Heart right ventricle (tissue), 16 donors: ENCODE results near the gene GABRR1. TPM values are rescaled to one million over a fixed set of nuclear protein-coding genes. Genes with fewer than 3 reads are reported as not detected.
"Not testable (repeated sequence)": the region's sequence is repeated elsewhere in the genome, so short reads cannot be mapped to it uniquely, and the experiment has no call there.

Experiments
- ATAC-seq, 8 donors: fragments of 200-7000 bp; cut with Tn5 transposase; one replicate each; pipeline ENCODE4 v1.9.1; 2020; ENCODE audit warnings: mild to moderate bottlenecking in 8 of 8, moderate library complexity in 8 of 8, moderate number of reproducible peaks in 1 of 8
- DNase-seq, 2 donors: peaks; one replicate each; pipeline ENCODE4 v3.0.0-alpha.2; 2020
- H3K27ac ChIP-seq, 10 donors: fragments of 200-600 bp; sonication (generic) in 2 of 10; one replicate each; pipeline versions ENCODE4 v1.5.0 to v1.8.0; 2020 to 2022; ENCODE audit warnings: mild to moderate bottlenecking in 3 of 10
- H3K27me3 ChIP-seq, 7 donors: fragments of 200-600 bp; one replicate each; pipeline ENCODE4 v1.8.0; 2021 to 2022; ENCODE audit warnings: mild to moderate bottlenecking in 2 of 7
- H3K36me3 ChIP-seq, 9 donors: fragments of 200-600 bp; sonication (generic) in 1 of 9; one replicate each; pipeline versions ENCODE4 v1.5.0 to v1.8.0; 2020 to 2022; ENCODE audit warnings: mild to moderate bottlenecking in 2 of 9
- H3K4me1 ChIP-seq, 9 donors: fragments of 200-600 bp; sonication (generic) in 1 of 9; one replicate each; pipeline versions ENCODE4 v1.5.0 to v1.8.0; 2020 to 2022; ENCODE audit warnings: mild to moderate bottlenecking in 4 of 9
- H3K4me3 ChIP-seq, 10 donors: fragments of 200-600 bp; sonication (generic) in 2 of 10; one replicate each; pipeline versions ENCODE4 v1.5.0 to v1.8.0; 2020 to 2022; ENCODE audit warnings: mild to moderate bottlenecking in 7 of 10, moderate library complexity in 2 of 10
- H3K9me3 ChIP-seq, 11 donors: fragments of 200-600 bp in 10 of 11; sonication (generic) in 2 of 11; one replicate each; pipeline versions ENCODE4 v1.5.0 to v1.8.0; 2013 to 2022; ENCODE audit warnings: mild to moderate bottlenecking in 2 of 11, control low read depth in 1 of 11, moderate library complexity in 1 of 11
- WGBS, 2 donors: extraction: QIAGEN DNeasy Blood & Tissue Kit; methylation state at CpG; one replicate each; pipeline ENCODE4 v1.1.7; 2013; ENCODE audit warnings: inconsistent platforms in 1 of 2; 5-methylcytosine and 5-hydroxymethylcytosine counted together
- intact Hi-C, 10 donors: fragments of 100-400 bp; cut with DNase I; formaldehyde crosslinking; loops; one replicate each; pipeline versions ENCODE4 v1.11.1 to v1.14.2; 2022
- polyA plus RNA-seq, 2 donors: library from polyadenylated mRNA; stranded (reverse); fragments of 200-250 nt; gene quantifications; one replicate each; pipeline ENCODE4 v1.2.3, GENCODE V29; 2013
- total RNA-seq, 10 donors: library from RNA; stranded (reverse); fragmentation: NEBNext Ultra II Directional in 3 of 10; extraction: Animal tissue kit (Norgen Biotek cat#: 25700) in 3 of 10; gene quantifications; one replicate each; pipeline versions ENCODE4 v1.2.1 to v1.2.4, GENCODE V29; 2021 to 2023
- TF ChIP-seq, protein P1 (sequence below), 9 donors: fragments of 200-600 bp; sonication (generic) in 2 of 9; IDR thresholded peaks; one replicate each; pipeline versions ENCODE4 v1.5.0 to v1.8.0; 2021 to 2022; ENCODE audit warnings: antibody characterized with exemption in 9 of 9, mild to moderate bottlenecking in 5 of 9, moderate library complexity in 1 of 9
- donor health status: Arrhythmogenic right ventricular cardiomyopathy.
- donor health status: ischemic (EF 13 %, LVEDD 7.1; RV severe dilation, severe dysfunction).
- donor health status: healthy with polysubstance abuse.
- donor health status: DM: no; HTN: yes; CAD: no.
- donor health status: DM: no; HTN: no; CAD: no.
- donor health status: ischemic (EF 25% LVEDD 6.9; RV normal size, moderate dysfunction).
- donor health status: ischemic (EF 25% LVEDD 5.7; RV mildly dilated, moderate dysfunction).
- donor health status: healthy.
- donor health status: DM: yes; HTN: yes; CAD: no.
- donor health status: Ischemic cardiomyopathy.
- donor health status: ischemic (EF 35%, LVEDD 5.7; RV mildly dilated, moderate dysfunction).
- donor health status: nonischemic (EF 11% LVEDD 7.7; RV severe dilation, severe dysfunction).
- donor health status: DM: yes; HTN: yes; CAD: no.
- donor health status: PGD.
- donor health status: ischemic (EF 29% LVEDD 5.4; RV normal size, mild dysfunction).
- donor health status: nonischemic (EF 23%, LVEDD 6.1; RV moderate dilation, normal function).

The GABRR1 gene
- total and polyA plus RNA-seq, 12 donors, result 0.01 TPM; not detected in 11

DNA sequence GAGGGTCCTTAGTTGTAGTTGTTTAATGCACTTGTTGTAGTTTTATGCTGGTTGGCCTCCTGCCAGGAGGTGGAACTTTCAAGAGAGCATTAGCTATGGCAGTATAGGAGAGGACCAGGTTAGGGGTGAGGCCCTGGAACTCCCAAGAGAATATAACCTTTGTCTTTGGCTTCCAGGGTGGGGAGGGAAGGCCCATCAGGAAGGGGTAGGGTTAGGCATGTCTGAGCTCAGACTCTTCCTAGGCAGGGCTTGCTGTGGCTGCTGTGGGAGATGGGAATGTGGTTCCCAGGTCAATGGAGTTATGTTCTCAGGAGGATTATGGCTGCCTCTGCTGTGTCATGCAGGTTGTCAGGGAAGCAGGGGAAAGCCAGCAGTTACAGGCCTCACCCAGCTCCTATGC, 20.0 kb upstream of the GABRR1 start:
- Histone ChIP-seq H3K9me3 (peaks cover 0 to 23% (median 6%) of the 10 kb centered on the region in 11 donors), H3K36me3 (no peaks in the 10 kb centered on the region), H3K4me3 (no peak overlapping the region), H3K4me1 (peaks cover 0 to 8% (median 0%) of the 10 kb centered on the region in 9 donors), H3K27me3 (peaks cover 0 to 8% (median 0%) of the 10 kb centered on the region in 7 donors), H3K27ac (no peak overlapping the region)
- ATAC-seq, result no peak
- no peak for DNase-seq
- intact Hi-C loops, result no loop called here
- TF ChIP-seq, protein P1, sequence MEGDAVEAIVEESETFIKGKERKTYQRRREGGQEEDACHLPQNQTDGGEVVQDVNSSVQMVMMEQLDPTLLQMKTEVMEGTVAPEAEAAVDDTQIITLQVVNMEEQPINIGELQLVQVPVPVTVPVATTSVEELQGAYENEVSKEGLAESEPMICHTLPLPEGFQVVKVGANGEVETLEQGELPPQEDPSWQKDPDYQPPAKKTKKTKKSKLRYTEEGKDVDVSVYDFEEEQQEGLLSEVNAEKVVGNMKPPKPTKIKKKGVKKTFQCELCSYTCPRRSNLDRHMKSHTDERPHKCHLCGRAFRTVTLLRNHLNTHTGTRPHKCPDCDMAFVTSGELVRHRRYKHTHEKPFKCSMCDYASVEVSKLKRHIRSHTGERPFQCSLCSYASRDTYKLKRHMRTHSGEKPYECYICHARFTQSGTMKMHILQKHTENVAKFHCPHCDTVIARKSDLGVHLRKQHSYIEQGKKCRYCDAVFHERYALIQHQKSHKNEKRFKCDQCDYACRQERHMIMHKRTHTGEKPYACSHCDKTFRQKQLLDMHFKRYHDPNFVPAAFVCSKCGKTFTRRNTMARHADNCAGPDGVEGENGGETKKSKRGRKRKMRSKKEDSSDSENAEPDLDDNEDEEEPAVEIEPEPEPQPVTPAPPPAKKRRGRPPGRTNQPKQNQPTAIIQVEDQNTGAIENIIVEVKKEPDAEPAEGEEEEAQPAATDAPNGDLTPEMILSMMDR (IDR thresholded peaks at IDR 0.05), result no peak

DNA sequence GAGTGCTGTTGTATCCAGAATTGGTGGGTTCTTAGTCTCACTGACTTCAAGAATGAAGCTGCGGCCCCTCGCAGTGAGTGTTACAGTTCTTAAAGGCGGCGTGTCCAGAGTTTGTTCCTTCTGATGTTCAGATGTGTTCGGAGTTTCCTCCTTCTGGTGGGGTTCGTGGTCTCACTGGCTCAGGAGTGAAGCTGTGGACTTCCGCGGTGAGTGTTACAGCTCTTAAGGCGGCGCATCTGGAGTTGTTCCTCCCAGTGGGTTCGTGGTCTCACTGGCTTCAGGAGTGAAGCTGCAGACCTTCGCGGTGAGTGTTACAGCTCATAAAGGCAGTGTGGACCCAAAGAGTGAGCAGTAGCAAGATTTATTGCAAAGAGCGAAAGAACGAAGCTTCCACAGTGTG, 16.4 kb upstream of the GABRR1 start:
- H3K27ac ChIP-seq, H3K4me3 ChIP-seq, DNase-seq, H3K27me3 ChIP-seq, intact Hi-C loops, ATAC-seq, H3K4me1 ChIP-seq, H3K36me3 ChIP-seq: not testable (repeated sequence)
- WGBS, 2 donors, result 86 to 87% methylated on average over 14 to 15 of the region's 15 CpGs
- H3K9me3 ChIP-seq, result peaks cover 0 to 30% (median 6%) of the 10 kb centered on the region in 11 donors

DNA sequence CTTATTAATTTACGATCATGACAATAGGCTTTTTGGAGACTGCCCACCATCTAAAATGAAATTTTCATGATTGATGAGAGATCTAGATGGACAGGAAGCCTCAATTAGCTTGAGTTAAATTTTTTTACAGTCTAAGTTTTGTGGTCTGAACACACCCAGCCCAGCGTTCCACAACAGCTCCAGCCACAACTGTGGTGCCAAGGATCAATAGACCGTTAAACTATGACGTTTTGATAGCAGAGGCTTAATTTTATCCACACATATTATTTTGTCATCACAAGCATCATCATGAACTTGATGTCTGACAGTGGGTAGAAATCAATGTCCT, 5.5 kb upstream of the GABRR1 start:
- no peak for DNase-seq
- TF ChIP-seq, protein P1 (IDR thresholded peaks at IDR 0.05), result no peak
- no peak for ATAC-seq
- no peaks in the 10 kb centered on the region for H3K27me3 ChIP-seq
- peaks cover 0 to 18% (median 0%) of the 10 kb centered on the region in 11 donors for H3K9me3 ChIP-seq
- no peak overlapping the region for H3K4me3 ChIP-seq
- no peak overlapping the region for H3K27ac ChIP-seq
- peaks cover 0 to 9% (median 0%) of the 10 kb centered on the region in 9 donors for H3K4me1 ChIP-seq
- WGBS, 2 donors, result 84 to 86% methylated on average over 4 of the region's 4 CpGs
- H3K36me3 ChIP-seq, result no peaks in the 10 kb centered on the region
- intact Hi-C loops, result no loop called here

DNA sequence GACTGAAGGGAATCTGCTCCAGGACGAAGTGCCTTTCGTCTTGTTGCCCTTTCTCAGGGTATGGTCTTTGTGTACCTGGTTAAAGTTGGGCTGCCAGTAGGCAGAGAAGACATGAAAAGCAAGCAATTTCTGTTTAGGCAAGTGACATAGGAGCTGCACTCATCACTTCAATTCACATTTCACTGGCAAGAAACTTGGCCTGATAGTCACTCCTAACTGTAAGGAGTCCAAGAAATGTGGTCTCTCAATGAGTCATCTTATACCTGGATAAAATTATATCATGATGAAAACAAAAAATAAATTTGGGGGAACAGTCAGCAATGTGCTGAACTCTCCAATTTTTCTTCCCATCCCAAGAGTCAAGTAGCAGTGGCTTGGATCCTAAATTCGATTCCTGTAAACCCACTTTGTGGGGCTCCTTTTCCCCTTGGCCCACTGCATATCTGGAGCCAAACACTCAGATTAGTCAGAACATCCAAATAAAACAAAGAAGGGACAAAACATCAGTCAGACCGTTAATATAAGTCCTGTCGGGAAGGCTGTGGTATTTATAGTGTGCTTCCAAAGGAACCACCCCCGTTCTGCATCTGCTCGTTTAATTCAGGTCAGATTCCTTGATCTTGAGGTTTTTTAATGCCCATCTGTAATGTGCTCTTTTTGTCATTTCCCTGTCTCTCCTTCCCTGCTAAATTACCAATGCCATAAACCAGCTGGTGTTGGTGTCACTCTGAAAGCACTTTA, 5.0 kb upstream of the GABRR1 start:
- Histone ChIP-seq H3K4me3 (no peak overlapping the region), H3K36me3 (no peaks in the 10 kb centered on the region), H3K27me3 (no peaks in the 10 kb centered on the region), H3K27ac (no peak overlapping the region), H3K4me1 (peaks cover 0 to 13% (median 3%) of the 10 kb centered on the region in 9 donors), H3K9me3 (peaks cover 0 to 18% (median 0%) of the 10 kb centered on the region in 11 donors)
- DNase-seq, result no peak
- 44 to 54% methylated on average over 7 of the region's 7 CpGs for WGBS, 2 donors
- TF ChIP-seq, protein P1 (IDR thresholded peaks at IDR 0.05), result no peak
- intact Hi-C loops, result no loop called here
- no peak for ATAC-seq

DNA sequence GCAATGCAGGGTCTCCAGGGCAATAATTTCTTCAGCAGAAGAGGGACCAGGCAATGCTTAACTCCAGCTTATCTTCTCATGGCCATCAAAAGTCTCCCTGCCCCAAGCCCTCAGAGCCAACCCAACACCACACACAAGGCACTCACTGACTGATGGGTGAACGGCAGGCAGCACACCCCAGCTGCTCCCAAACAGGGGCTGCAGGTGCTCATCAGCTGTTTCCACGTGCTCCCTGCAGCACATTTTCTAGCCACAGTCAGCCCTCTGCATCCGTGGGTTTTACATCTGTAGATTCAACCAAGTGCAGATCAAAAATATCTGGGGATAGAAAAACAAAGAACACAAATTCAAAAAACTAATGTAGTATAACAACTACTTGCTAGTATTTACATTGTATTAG, 4.0 kb upstream of the GABRR1 start:
- WGBS, 2 donors, result 80 to 86% methylated on average over 3 of the region's 3 CpGs
- Histone ChIP-seq H3K27me3 (no peaks in the 10 kb centered on the region), H3K27ac (no peak overlapping the region), H3K4me3 (no peak overlapping the region), H3K9me3 (peaks cover 0 to 18% (median 0%) of the 10 kb centered on the region in 11 donors), H3K36me3 (no peaks in the 10 kb centered on the region), H3K4me1 (peaks cover 0 to 18% (median 5%) of the 10 kb centered on the region in 9 donors)
- TF ChIP-seq, protein P1 (IDR thresholded peaks at IDR 0.05), result no peak
- intact Hi-C loops, result no loop called here
- no peak for DNase-seq
- no peak for ATAC-seq
